WTC11 (cell line): ENCODE data around the gene KBTBD12. TPM values are rescaled to one million over a fixed set of nuclear protein-coding genes. Genes with fewer than 3 reads are reported as not detected.

Experiments used
- NR3C1 ChIP-seq: sonication (generic); formaldehyde crosslinking; conservative IDR thresholded peaks from 2 replicates; pipeline ENCODE4 v1.8.1; 2023; ENCODE audit warnings: low read depth, mild to moderate bottlenecking, missing genetic modification reagents
- total RNA-seq: library from RNA; stranded (reverse); gene quantifications from 3 replicates; pipeline ENCODE4 v1.2.3, GENCODE V29; 2021

Gene KBTBD12
- total RNA-seq, 1 experiment from 2014 or later, result 0.22 TPM

GRCh38 chr3:128036119-128036518 is 121.1 kb downstream of the KBTBD12 start (continued):
- TF ChIP-seq NR3C1, result no peak
- TF ChIP-seq, all 79 proteins: peak for 0

Other genes with a start within 250 kb of the KBTBD12 start
- gene ABTB1, start 242.3 kb upstream of the KBTBD12 start, total RNA-seq, result 9.3 to 12.5 TPM (median 9.9 TPM) in 3 replicates
- 0.73 to 0.96 TPM (median 0.94 TPM) in 3 replicates for gene MGLL, start 92.7 kb upstream of the KBTBD12 start, total RNA-seq
- gene SEC61A1, start 137.2 kb downstream of the KBTBD12 start, total RNA-seq, result 119 to 152 TPM (median 120 TPM) in 3 replicates
- gene RUVBL1, start 208.6 kb downstream of the KBTBD12 start, total RNA-seq, result 116 to 121 TPM (median 118 TPM) in 3 replicates
- gene EEFSEC, start 238.2 kb downstream of the KBTBD12 start, total RNA-seq, result 13.7 to 16.9 TPM (median 16.1 TPM) in 3 replicates